ENCODE data around the gene CLCN2.

GRCh38 chr3:184386047-184386806 is 24.8 kb upstream of the CLCN2 start:
- TF ChIP-seq CTCF (IDR thresholded peaks at IDR 0.05) (no peak), POLR2A (IDR thresholded peaks at IDR 0.05) (no peak)

All from body of pancreas (tissue), 4 donors.